CD4-positive, alpha-beta T cell treated with Interleukin-6 for 4 hours (primary cell): ENCODE data around the gene DUSP5.

Experiments used
- DNase-seq: peaks from one replicate; pipeline ENCODE4 v3.0.0-alpha.2; 2020; ENCODE audit warnings: mixed read lengths

Gene DUSP5

GRCh38 chr10:110501142-110501937, 3.6 kb downstream of the DUSP5 start:
- peak; percentile 55 for DNase-seq

- no peak for DNase-seq
Observed at GRCh38 chr10:110502072-110502845, 4.6 kb downstream of the DUSP5 start.

- DNase-seq = peak; percentile 9
Observed at GRCh38 chr10:110502851-110503301, 5.2 kb downstream of the DUSP5 start.

GRCh38 chr10:110503528-110504110, 5.9 kb downstream of the DUSP5 start:
- DNase-seq = no peak

GRCh38 chr10:110504111-110504735, 6.5 kb downstream of the DUSP5 start:
- DNase-seq = peak; percentile 49

GRCh38 chr10:110505130-110505770, 7.5 kb downstream of the DUSP5 start:
- no peak for DNase-seq

- no peak for DNase-seq
Observed at GRCh38 chr10:110506448-110506847, 8.7 kb downstream of the DUSP5 start.

GRCh38 chr10:110507346-110507745, 9.6 kb downstream of the DUSP5 start:
- DNase-seq = no peak

GRCh38 chr10:110508159-110508788, 10.6 kb downstream of the DUSP5 start:
- no peak for DNase-seq

- DNase-seq = no peak
Observed at GRCh38 chr10:110508806-110509544, 11.3 kb downstream of the DUSP5 start.

GRCh38 chr10:110509560-110509959, 11.9 kb downstream of the DUSP5 start:
- no peak for DNase-seq

- DNase-seq = no peak
Observed at GRCh38 chr10:110510086-110510485, 12.4 kb downstream of the DUSP5 start.

- DNase-seq = no peak
Observed at GRCh38 chr10:110510730-110511129, 13.0 kb downstream of the DUSP5 start.

- no peak for DNase-seq
Observed at GRCh38 chr10:110511734-110512449, 14.2 kb downstream of the DUSP5 start.

- DNase-seq = peak; percentile 54
Observed at GRCh38 chr10:110512461-110513187, 14.9 kb downstream of the DUSP5 start.

- DNase-seq = no peak
Observed at GRCh38 chr10:110513949-110514348, 16.2 kb downstream of the DUSP5 start.

GRCh38 chr10:110514848-110515247, 17.1 kb downstream of the DUSP5 start:
- no peak for DNase-seq

- no peak for DNase-seq
Observed at GRCh38 chr10:110516815-110517492, 19.2 kb downstream of the DUSP5 start.

- DNase-seq = peak; percentile 33
Observed at GRCh38 chr10:110522365-110522988, 24.8 kb downstream of the DUSP5 start.
